COR-L47 (cell line): ENCODE results near the gene CRK.
"Not testable (repeated sequence)": the region's sequence is repeated elsewhere in the genome, so short reads cannot be mapped to it uniquely, and the experiment has no call there.

Source experiments
- DNase-seq: peaks from one replicate; lab custom pipeline; 2025; lab: John Stamatoyannopoulos, UW

CRK gene

DNA sequence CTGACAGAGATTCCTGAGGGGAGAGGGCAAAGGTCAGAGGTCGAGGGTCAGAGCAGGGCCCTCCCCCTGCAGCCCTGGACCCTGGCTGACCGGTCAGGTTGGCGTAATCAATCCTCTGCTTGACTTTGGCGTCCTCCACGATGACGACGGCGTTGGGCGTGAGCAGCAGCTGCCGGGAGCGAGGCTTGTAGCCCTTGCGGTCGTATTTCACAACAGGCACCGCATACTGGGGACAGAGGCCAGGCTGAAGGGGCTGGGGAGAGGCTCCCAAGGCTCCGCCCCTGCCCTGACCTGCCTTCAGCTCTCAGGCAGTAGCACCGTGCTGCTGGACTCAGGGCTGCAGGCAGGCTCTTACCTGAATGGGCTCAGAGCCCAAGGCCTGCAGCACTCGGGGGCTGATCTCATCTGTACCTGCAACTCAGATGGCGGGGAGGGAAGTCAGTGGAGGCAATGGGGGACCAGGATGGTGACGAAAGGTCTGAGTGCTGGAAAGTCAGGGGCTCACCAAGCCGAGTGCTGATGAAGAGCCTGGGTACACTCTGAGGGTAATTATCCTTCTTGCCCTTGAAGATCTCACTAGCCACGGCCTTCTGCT, 12.0 kb upstream of the CRK start:
- no peak for DNase-seq

DNA sequence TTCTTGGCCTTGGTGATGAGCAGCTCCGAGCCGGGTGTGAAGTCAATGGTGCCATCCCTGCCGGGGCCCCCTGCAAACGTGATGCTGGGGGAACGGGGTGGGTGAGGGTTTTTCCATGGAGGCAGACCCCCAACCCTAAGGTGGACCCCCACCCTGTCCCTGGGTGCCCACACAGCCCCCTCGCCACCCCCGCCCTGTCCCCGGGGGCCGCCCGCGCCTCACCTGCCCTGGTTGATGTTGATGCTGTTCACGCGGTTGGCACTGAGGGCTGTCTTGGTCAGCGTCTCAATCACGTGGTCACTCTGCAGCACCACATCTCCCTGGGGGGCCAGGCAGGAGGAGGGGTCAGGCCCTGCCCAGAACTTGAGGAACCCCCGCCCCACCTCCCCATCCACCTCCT, 11.2 kb upstream of the CRK start:
- no peak for DNase-seq

DNA sequence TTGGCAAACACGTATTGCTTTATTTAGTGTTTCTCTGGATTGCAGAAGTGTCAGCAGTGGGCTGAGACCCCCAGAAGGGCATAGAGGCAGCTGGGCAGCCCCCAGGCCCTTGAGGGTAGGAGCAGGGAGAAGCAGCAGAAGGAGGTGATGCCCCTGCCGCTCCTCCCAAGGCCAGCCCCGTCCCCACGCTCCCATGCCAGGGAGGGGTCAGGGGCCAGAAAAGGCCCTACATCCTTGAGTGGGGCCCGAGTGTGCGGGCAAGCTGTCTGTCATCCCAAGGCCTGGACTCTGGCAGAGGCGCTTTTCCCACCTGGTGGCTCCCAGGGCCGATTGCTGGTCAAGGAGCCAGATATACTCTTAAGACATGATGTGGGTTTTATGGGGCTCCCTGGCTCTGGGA, 8.2 kb upstream of the CRK start:
- DNase-seq = no peak

DNA sequence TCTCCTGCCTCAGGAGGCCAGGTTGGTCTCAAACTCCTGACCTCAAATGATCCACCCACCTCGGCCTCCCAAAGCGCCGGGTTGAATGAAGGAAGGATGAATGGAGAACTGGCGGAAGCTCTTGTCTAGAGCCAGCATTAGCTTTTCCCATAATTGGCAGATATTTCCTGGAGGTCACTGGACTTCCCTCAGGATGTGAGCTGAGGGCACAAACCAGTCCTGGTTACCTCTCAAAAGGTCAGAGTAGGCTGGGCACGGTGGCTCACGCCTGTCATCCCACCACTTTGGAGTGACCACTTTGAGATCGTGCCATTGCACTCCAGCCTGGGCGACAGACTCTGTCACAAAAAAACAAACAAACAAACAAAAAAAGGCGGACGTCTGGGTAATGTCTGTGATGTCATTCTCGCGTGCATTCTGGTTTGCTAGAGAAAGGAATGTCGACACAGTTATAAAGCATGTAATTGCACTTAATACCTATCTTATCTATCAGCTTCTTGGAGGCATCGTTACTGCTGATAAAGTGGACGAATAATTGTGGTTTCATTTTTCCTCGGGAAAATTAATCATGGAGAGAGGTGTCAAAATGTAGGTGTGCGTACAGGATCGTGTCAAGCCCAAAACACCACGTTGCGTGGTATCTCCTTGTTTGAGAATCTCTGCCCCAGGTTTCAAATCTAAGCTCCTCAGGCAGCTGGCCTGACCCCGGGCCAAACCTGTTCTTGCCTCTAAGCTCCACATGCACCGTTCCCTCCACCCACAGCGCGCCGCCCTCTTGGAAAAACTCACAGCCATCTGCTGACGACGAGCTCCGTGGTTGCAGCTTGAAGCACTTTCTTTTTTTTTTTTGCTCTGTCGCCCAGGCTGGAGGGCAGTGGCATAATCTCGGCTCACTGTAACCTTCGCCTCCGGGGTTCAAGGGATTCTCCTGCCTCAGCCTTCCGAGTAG, 6.4 kb upstream of the CRK start:
- DNase-seq = no peak

DNA sequence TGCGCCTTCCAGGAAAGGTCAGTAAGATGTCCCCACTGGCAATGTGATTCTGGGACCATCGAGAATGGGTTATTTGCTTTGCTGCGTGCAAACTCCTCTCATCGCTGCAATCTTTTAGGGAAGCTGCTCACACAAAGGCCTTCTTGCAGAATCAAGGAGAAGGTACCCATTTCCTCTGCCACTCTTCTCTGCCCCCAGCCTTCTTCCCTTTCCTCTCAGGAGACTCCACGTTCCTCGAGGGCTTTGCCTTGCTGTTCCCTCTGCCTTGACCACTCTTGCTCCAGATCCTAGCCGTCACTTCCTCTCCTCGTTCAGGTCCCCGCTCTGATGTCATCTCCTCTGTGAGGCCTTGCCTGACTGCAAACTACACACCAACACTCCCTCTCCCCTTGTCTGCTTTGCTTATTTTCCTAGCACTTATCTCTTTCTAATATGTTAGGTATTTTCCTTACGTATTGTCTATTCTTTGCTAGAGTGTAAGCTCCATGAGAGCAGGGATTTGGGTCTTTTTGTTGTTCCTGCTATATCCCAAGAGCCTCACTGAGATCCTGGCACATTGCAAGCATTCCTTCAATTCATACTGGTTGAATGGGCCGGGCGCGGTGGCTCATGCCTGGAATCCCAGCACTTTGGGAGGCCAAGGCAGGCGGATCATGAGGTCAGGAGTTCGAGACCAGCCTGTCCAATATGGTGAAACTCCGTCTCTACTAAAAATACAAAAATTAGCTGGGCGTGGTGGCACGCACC, 5.3 kb upstream of the CRK start:
- no peak for DNase-seq

DNA sequence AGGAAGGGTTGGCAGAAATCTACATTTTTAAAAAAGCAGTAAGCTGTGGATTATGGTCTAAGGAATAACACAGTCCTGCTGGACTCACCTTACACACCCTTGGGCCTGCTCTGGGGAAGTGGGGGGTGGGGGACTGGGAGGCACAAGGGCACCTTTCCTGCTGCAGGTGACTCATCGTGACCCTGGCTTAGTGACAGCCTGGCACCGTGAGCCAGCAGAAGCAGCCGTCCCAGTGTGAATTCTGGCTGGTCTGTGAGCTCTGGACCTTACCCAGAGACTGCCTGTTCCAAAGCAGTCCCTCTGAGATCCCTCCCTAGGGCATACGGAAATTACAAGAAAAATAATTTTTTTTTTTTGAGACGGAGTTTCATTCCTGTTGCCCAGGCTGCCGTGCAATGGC, 4.2 kb upstream of the CRK start:
- no peak for DNase-seq

DNA sequence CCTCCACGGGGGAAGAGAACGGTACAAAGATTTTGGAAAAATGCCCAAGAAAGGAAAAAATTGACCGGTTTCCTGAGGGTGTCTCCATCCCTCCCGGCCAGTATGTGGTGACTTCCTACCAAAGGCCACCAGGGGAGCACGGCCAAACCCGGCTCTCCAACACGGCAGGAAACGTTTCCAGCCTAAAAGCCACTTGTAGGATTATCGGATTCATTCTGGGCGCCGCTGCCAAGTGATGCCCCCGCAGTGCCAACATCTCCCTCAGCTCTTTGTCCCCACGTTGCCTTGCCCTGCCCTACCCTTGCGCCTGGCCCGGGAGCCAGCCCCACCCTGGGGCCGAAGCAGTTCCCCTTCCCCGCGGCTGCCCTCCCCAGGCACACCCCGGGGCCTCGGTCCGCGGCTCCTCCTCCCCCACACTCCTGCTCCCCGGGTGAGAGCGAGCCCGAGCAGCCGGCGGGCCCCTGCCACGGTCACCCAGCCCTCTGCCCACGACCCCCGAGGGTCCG, 688 bp downstream of the CRK start:
- peak; percentile 31 for DNase-seq

DNA sequence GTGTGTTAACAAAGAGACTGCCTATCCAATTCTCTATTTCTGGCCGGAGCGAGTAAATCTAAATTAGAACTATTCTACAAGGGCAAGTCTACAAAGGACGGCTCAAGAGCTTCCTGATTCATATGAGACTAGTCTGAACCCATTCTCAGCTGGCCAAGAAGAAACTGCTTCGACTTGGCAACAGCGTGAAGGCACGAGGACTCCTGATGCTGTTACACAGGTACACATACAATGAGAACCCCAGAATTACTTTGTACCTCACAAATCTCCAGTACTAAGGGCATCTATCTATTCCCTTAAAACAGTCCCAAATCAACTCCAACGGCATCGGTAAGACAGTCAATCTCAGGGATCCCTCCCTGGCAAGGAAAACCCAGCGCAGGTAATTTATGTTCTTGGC, 1.5 kb downstream of the CRK start:
- no peak for DNase-seq

DNA sequence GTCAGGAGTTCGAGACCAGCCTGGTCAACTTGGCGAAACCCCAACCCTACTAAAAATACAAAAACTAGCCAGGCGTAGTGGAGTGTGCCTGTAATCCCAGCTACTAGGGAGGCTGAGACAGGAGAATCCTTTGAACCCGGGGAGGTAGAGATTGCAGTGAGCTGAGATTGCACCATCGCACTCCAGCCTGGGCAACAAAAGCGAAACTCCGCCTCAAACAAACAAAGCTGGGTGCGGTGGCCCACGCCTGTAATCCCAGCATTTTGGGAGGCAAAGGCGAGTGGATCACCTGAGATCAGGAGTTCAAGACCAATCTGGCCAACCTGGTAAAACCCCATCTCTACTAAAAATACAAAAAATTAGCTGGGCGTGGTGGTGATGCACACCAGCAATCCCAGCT, 2.3 kb downstream of the CRK start:
- DNase-seq = not testable (repeated sequence)

DNA sequence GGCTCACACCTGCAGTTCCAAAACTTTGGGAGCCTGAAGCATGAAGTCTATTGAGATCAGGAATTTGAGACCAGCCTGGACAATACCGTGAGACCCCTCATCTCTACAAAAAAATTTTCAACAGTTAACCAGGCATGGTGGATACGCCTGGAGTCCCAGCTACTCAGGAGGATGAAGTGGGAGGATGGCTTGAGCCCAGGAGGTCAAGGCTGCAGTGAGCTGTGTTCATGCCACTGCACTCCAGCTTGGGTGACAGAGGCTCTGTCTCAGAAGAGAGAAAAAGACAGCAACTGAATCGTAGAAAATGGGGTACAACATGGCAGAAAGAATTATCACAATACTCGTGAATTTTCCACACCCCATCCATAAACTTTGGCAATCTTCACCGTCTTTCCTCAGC, 3.2 kb downstream of the CRK start:
- DNase-seq = no peak

DNA sequence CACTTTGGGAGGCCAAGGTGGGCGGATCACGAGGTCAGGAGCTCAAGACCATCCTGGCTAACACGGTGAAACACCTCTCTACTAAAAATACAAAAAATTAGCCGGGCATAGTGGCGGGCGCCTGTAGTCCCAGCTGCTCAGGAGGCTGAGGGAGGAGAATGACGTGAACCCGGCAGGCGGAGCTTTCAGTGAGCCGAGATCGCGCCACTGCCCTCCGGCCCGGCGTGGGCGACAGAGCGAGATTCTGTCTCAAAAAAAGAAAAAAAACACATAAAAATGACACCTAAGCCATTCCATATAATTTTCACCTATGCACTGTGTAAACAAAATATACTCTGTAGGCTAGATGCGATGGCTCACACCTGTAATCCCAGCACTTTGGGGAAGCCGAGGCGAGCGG, 5.8 kb downstream of the CRK start:
- DNase-seq = not testable (repeated sequence)

DNA sequence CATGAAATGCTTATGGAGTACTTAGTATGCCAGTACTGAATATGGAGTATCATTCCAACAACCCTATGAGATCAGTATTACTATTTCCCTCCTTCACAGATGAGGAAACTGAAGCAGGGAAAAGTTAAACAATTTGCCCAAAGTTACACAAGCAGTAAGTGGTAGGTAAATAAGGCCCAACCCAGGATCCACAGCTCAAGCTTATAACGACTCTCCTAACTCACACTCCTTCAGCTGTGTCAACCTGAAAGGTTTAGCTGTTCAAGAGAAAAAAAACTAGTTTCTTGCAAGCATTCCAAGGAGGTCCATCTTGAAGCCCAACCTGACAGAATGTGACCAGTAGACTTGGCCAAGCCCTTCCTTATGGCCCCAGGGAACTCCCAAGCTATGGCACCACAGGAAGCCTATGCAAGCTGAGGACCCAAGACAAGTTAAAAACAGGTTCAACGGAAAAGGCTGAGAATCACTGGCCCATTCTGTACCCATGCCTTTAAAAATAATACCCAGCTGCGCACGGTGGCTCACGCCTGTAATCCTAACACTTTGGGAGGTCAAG, 6.5 kb downstream of the CRK start:
- no peak for DNase-seq

DNA sequence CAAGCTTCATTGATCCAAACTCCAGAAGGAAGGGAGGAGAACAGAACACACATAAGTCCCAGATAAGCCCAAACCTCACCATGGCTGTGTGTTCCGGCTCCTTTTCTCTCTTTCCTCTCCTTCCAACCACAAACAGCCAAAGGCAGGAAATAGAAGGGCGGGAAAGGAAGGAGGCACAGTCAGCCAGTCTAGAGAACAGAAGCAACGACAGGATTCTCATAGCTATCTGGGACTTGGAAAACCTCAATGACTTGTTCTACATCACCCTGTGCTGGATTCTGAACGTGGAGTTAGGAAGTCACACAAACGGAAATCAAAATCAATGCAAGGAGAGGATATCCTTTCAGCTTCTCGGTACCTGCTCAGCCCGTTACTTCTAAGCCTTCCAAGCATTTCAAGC, 9.0 kb downstream of the CRK start:
- no peak for DNase-seq

DNA sequence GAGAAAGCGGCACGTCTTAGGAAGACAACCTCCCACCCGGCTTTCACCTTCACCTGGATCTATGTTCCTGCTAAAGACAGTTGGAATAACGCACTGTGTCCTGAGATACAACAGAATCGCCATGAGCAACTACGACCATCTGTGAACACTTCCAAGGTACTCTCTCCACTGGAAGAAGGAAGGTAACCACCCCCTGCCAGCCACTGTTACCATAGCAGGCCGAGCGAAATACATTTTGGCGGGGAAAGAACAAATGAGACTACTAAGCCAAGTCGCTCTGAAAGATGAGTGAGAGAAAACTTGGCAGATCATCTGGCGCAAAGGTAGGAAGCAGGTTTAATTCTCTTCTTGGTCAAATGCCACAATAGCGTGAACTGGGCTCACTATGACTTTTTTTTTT, 9.8 kb downstream of the CRK start:
- no peak for DNase-seq

DNA sequence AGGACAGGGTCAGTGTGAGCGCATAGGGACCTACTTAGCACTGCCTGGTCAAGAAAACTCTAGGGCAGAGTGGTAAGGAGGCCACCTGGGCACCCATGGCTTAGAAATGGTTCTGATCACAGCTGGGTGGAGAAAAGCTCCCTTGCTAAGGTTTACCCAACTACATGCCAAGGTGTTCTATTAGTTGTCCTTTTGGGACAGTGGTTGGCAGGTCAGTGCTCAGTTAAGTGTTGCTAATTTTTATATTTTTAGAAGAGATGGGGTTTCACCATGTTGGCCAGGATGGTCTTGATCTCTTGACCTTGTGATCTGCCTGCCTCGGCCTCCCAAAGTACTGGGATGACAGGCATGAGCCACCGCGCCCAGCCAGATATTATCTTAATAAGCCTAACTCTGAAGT, 10.3 kb downstream of the CRK start:
- DNase-seq = not testable (repeated sequence)

DNA sequence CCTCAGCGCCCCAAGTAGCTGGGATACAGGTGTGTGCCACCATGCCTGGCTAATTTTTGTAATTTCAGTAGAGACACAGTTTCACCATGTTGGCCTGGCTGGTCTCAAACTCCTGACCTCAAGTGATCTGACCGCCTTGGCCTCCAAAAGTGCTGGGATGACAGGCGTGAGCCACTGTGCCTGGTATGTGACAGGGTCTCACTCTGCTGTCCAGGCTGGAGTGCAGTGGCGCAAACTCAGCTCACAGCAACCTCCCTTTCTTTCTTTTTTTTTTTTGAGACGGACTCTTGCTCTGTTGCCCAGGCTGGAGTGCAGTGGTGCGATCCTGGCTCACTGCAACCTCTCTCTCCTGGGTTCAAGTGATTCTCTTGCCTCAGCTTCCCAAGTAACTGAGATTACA, 13.3 kb downstream of the CRK start:
- not testable (repeated sequence) for DNase-seq

DNA sequence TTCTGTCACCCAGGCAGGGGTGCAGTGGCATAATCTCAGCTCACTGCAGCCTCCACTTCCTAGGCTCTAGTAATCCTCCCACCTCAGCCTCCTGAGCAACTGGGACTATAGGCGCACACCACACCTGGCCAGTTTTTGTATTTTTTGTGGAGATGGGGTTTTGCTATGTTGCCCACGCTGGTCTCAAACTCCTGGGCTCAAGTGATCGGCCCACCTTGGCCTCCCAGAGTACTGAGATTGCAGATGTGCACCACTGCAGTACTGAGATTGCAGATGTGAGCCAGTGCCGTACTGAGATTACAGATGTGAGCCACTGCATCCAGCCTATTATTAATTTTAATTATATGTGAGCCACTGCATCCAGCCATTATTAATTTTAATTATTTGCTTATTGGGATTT, 13.8 kb downstream of the CRK start:
- no peak for DNase-seq

DNA sequence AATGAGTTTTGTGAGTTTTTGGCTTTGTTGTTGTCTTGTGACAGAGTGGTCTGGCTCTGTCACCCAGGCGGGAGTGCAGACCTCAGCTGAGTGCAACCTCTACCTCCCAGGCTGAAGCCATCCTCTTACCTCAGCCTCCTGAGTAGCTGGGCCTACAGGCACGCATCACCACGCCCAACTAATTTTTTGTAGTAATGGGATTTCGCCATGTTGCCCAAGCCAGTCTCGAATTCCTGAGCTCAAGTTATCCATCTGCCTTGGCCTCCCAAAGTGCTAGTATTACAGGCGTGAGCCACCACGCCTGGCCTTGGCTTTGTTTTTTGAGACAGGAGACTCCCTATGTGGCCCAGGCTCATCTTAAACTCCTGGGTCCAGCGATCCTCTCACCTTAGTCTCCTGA, 15.1 kb downstream of the CRK start:
- DNase-seq = no peak

DNA sequence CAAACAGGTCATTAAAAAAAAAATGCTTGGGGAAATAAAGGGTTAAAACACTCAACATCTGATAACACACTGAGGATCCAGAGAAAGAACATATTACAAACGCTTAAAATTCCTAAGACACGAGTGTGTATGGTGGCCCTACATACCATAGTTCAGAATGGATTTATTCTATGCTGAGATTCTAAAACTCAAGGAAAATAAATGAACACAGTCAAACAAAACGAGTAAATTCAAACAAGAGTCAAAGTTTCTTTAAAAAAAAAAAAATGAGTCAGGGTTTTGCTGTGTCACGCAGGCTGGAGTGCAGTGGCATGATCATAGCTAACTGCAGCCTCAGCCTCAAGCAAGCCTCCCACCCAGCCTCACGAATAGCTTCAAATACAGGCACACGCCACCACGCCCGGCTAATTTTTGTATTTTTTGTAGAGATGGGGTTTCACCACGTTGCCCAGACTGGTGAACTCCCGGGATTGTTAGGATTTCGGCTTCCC, 17.4 kb downstream of the CRK start:
- no peak for DNase-seq

DNA sequence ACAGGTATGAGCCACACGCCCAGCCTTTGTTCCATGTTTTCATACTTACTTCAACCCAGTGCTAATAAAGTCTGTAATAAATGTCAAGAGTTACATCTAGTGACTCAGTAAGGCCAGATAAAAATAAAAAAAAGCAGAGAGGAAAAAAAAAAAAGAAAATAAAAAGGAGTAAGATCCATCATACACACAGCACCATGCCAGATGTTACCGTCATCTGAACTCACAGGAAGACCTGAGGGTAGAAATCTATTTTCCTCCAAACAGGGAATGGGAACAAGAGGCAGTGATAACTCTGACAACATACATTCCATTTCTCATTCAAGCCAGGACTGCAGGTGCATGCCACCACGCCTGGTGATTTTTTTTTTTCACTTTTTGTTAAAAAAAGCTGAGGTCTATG, 20.7 kb downstream of the CRK start:
- DNase-seq = no peak

DNA sequence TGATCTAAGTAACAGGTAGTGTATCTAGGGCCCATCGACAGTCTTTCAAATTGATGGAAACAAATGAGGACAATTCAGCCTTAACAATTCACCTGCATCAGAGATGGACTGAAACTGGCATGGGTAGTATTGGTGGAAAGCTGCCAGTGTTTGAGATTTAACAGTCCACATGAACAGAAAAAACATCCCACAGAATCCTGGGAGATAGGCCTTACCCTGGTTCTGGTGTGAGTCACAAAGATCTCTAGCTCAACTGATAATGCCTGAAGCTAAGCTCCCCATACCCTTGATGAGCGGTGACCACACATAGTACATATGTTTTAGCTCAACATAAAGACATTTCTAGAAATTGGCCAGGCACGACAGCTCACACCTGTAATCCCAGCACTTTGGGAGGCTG, 21.9 kb downstream of the CRK start:
- no peak for DNase-seq

DNA sequence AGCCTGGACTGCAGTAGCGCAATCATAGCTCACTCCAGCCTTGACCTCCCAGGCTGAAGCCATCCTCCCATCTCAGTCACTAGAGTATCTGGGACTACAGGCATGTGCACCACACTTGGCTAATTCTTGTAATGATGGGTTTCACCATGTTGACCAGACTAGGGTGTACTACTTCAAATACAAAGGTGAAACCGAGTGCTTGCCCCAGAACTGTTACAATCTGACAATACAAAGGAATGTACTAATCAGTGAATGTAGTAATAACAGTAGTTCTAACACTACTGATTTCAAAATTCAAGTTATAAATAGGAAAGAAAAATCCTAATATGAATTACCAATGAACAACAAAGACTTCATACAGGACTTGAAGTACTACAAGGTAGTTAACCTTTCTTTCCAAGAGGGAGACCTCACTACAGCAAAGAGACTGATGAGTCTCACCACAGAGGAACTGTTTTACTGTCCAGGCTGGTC, 24.4 kb downstream of the CRK start:
- no peak for DNase-seq
